SKM-1 (cell line): ENCODE data around the gene INSM1.

Experiments used
- DNase-seq: peaks from one replicate; lab custom pipeline; 2025; ENCODE audit not compliant: unreplicated experiment; lab: John Stamatoyannopoulos, UW

INSM1 gene

GRCh38 chr20:20417876-20418676 is 50.2 kb downstream of the INSM1 start:
- DNase-seq, result no peak
